ENCODE measurements around the gene GPR18.

GRCh38 chr13:99258946-99259345 is 767 bp upstream of the GPR18 start:
- TF ChIP-seq CTCF (IDR thresholded peaks at IDR 0.05; ENCODE audit: insufficient read depth, low read length, poor library complexity, severe bottlenecking) (no peak), EZH2phosphoT487 (conservative IDR thresholded peaks at IDR 0.05; ENCODE audit: low read length) (no peak)
